Measurements from ENCODE around the gene ARHGEF7.

DNA sequence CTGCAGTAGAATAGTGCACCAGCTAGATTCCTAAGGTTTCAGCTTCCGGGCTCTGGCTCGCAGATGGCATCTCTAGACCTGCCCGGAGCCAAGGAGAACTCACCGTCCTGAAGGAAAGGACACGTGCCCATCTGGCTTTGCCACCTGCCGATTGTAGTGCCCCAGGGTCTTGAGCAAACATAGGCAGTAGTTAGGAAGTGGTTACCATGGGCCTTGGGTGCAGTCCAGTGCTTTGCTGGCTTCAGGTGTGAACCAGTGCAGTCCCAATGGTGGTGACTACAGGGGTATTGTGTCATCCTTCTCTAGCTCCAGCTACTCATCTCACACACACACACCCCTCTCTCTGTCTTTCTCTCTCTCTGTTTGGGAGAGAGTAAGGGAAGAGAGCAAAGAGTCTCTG, 143.9 kb downstream of the ARHGEF7 start:
- TF ChIP-seq CTCF (conservative IDR thresholded peaks at IDR 0.05 in 1 of 2, IDR thresholded peaks at IDR 0.05 in 1 of 2; ENCODE audit: extremely low read depth in 1 of 2, insufficient read depth in 1 of 2, low read depth in 1 of 2, low read length in 2 of 2), result no peak
- TF ChIP-seq EZH2 (IDR thresholded peaks at IDR 0.05; ENCODE audit: borderline replicate concordance, low read length), result no peak
